Activated naive CD4-positive, alpha-beta T cell treated with anti-CD3 and anti-CD28 coated beads, Interleukin-2, amount 50 U/mL, for 72 hours (primary cell): ENCODE measurements around the gene SYCP1. TPM values are rescaled to one million over a fixed set of nuclear protein-coding genes. Genes with fewer than 3 reads are reported as not detected.
"Not testable (repeated sequence)": the region's sequence is repeated elsewhere in the genome, so short reads cannot be mapped to it uniquely, and the experiment has no call there.

ENCODE experiments used
- ATAC-seq, 2 donors: fragments of 150-1000 bp; cut with Tn5 transposase; 2 replicates each; pipeline ENCODE4 v1.10.0; 2021; ENCODE audit warnings: mild to moderate bottlenecking in 2 of 2, moderate library complexity in 2 of 2
- DNase-seq, 2 donors: peaks; one replicate each; pipeline ENCODE4 v3.0.0; 2021 to 2022; ENCODE audit warnings: low spot score in 2 of 2
- H3K27ac Mint-ChIP-seq, 2 donors: one replicate each; pipeline ENCODE4 v1.8.0; 2022; ENCODE audit warnings: mild to moderate bottlenecking in 2 of 2, mixed read lengths in 2 of 2
- H3K36me3 Mint-ChIP-seq, 2 donors: one replicate each; pipeline ENCODE4 v1.8.0; 2022; ENCODE audit warnings: mixed read lengths in 2 of 2
- H3K9me3 Mint-ChIP-seq, 2 donors: one replicate each; pipeline ENCODE4 v1.8.0; 2022; ENCODE audit warnings: mixed read lengths in 2 of 2
- total RNA-seq, 2 donors: library from RNA; stranded (reverse); gene quantifications; one replicate each; pipeline ENCODE4 v1.2.3, GENCODE V29; 2022

Gene SYCP1
- not detected for total RNA-seq

- no peak within 1 kb of the TSS for H3K27ac Mint-ChIP-seq
- DNase-seq (no peak), ATAC-seq (no peak)
- H3K36me3 Mint-ChIP-seq: peaks cover 0 to 18% of the 10 kb centered on the region in 2 donors
- peaks cover 0 to 3% of the 10 kb centered on the region in 2 donors for H3K9me3 Mint-ChIP-seq
Measured at GRCh38 chr1:114854693-114855320, at the start of gene SYCP1. SYCP1 (plus strand) TSS chr1:114854863; CDS start chr1:114855465, 602 bp downstream.

- H3K27ac Mint-ChIP-seq: no peak overlapping the region
- ATAC-seq (no peak), DNase-seq (no peak)
- peaks cover 6 to 11% of the 10 kb centered on the region in 2 donors for H3K36me3 Mint-ChIP-seq
- peaks cover 6 to 9% of the 10 kb centered on the region in 2 donors for H3K9me3 Mint-ChIP-seq
Measured at GRCh38 chr1:114819869-114820268, 34.8 kb upstream of the SYCP1 start.

GRCh38 chr1:114820392-114820791 lies 34.3 kb upstream of the SYCP1 start:
- H3K9me3 Mint-ChIP-seq: peaks cover 9% of the 10 kb centered on the region in 2 donors
- no peak for ATAC-seq
- no peak overlapping the region for H3K27ac Mint-ChIP-seq
- no peak for DNase-seq
- H3K36me3 Mint-ChIP-seq: peaks cover 10 to 13% of the 10 kb centered on the region in 2 donors

- ATAC-seq: no peak
- Mint-ChIP-seq H3K27ac (no peak overlapping the region), H3K36me3 (peaks cover 10 to 13% of the 10 kb centered on the region in 2 donors), H3K9me3 (peaks cover 9 to 13% of the 10 kb centered on the region in 2 donors)
- DNase-seq: no peak
Measured at GRCh38 chr1:114821978-114822377, 32.7 kb upstream of the SYCP1 start.

GRCh38 chr1:114828251-114828650 lies 26.4 kb upstream of the SYCP1 start:
- ATAC-seq (no peak), DNase-seq (no peak)
- H3K27ac Mint-ChIP-seq: no peak overlapping the region
- H3K36me3 Mint-ChIP-seq: peaks cover 10 to 13% of the 10 kb centered on the region in 2 donors
- peaks cover 9 to 10% of the 10 kb centered on the region in 2 donors for H3K9me3 Mint-ChIP-seq

- not testable (repeated sequence) for H3K9me3 Mint-ChIP-seq, H3K36me3 Mint-ChIP-seq, ATAC-seq, H3K27ac Mint-ChIP-seq, DNase-seq
Measured at GRCh38 chr1:114830075-114830474, 24.6 kb upstream of the SYCP1 start.

- Mint-ChIP-seq H3K27ac (no peak overlapping the region), H3K9me3 (no peaks in the 10 kb centered on the region), H3K36me3 (no peaks in the 10 kb centered on the region)
- no peak for DNase-seq
- no peak for ATAC-seq
Measured at GRCh38 chr1:114831276-114831994, 23.2 kb upstream of the SYCP1 start.

GRCh38 chr1:114832057-114832456 lies 22.6 kb upstream of the SYCP1 start:
- Mint-ChIP-seq H3K27ac (no peak overlapping the region), H3K36me3 (no peaks in the 10 kb centered on the region), H3K9me3 (no peaks in the 10 kb centered on the region)
- ATAC-seq: no peak
- DNase-seq: no peak

GRCh38 chr1:114833421-114833820 lies 21.2 kb upstream of the SYCP1 start:
- DNase-seq: no peak
- Mint-ChIP-seq H3K9me3 (no peaks in the 10 kb centered on the region), H3K36me3 (no peaks in the 10 kb centered on the region), H3K27ac (no peak overlapping the region)
- no peak for ATAC-seq

GRCh38 chr1:114844270-114844669 lies 10.4 kb upstream of the SYCP1 start:
- Mint-ChIP-seq H3K27ac (no peak overlapping the region), H3K9me3 (no peaks in the 10 kb centered on the region), H3K36me3 (no peaks in the 10 kb centered on the region)
- DNase-seq (no peak), ATAC-seq (no peak)

GRCh38 chr1:114853584-114853983 lies 1.1 kb upstream of the SYCP1 start:
- DNase-seq (no peak), ATAC-seq (no peak)
- Mint-ChIP-seq H3K9me3 (peaks cover 0 to 3% of the 10 kb centered on the region in 2 donors), H3K27ac (no peak overlapping the region), H3K36me3 (peaks cover 0 to 18% of the 10 kb centered on the region in 2 donors)

- Mint-ChIP-seq H3K36me3 (no peaks in the 10 kb centered on the region), H3K27ac (no peak overlapping the region), H3K9me3 (no peaks in the 10 kb centered on the region)
- DNase-seq (no peak), ATAC-seq (no peak)
Measured at GRCh38 chr1:114861384-114861783, 6.7 kb downstream of the SYCP1 start.

- H3K27ac Mint-ChIP-seq: no peak overlapping the region
- H3K9me3 Mint-ChIP-seq: no peaks in the 10 kb centered on the region
- no peak for DNase-seq
- H3K36me3 Mint-ChIP-seq: no peaks in the 10 kb centered on the region
- ATAC-seq: no peak
Measured at GRCh38 chr1:114892194-114892918, 37.7 kb downstream of the SYCP1 start.

GRCh38 chr1:114896795-114897194 lies 42.1 kb downstream of the SYCP1 start:
- DNase-seq: no peak
- H3K36me3 Mint-ChIP-seq: no peaks in the 10 kb centered on the region
- no peak for ATAC-seq
- no peaks in the 10 kb centered on the region for H3K9me3 Mint-ChIP-seq
- H3K27ac Mint-ChIP-seq: no peak overlapping the region

GRCh38 chr1:114901814-114902213 lies 47.2 kb downstream of the SYCP1 start:
- no peaks in the 10 kb centered on the region for H3K9me3 Mint-ChIP-seq
- no peaks in the 10 kb centered on the region for H3K36me3 Mint-ChIP-seq
- no peak overlapping the region for H3K27ac Mint-ChIP-seq
- no peak for ATAC-seq
- DNase-seq: no peak

- DNase-seq: no peak
- no peak for ATAC-seq
- Mint-ChIP-seq H3K27ac (no peak overlapping the region), H3K9me3 (no peaks in the 10 kb centered on the region), H3K36me3 (no peaks in the 10 kb centered on the region)
Measured at GRCh38 chr1:114902343-114902742, 47.7 kb downstream of the SYCP1 start.

GRCh38 chr1:114903480-114903879 lies 48.8 kb downstream of the SYCP1 start:
- no peak for ATAC-seq
- no peaks in the 10 kb centered on the region for H3K36me3 Mint-ChIP-seq
- no peak overlapping the region for H3K27ac Mint-ChIP-seq

More at GRCh38 chr1:114903480-114903879, 48.8 kb downstream of the SYCP1 start:
- H3K9me3 Mint-ChIP-seq: no peaks in the 10 kb centered on the region
- DNase-seq: no peak
